ENCODE results near the gene KRT39. TPM values are rescaled to one million over a fixed set of nuclear protein-coding genes. Genes with fewer than 3 reads are reported as not detected.

KRT39 gene
- total and polyA plus RNA-seq, 2 experiments from 2014 or later = not detected

GRCh38 chr17:41013606-41014005 is 46.9 kb upstream of the KRT39 start:
- TF ChIP-seq CTCF (conservative IDR thresholded peaks at IDR 0.05; ENCODE audit: low read depth in 2 of 2) (no peak), ZNF462 (CRISPR knock-in tag; IDR thresholded peaks at IDR 0.05) (no peak), JUNB (IDR thresholded peaks at IDR 0.05; ENCODE audit: unreplicated experiment) (no peak), EZH2phosphoT487 (IDR thresholded peaks at IDR 0.05; ENCODE audit: unreplicated experiment) (no peak), STAT1 (IDR thresholded peaks at IDR 0.05; ENCODE audit: unreplicated experiment) (no peak), EZH2 (IDR thresholded peaks at IDR 0.05; ENCODE audit: low read depth, unreplicated experiment) (no peak), REST (IDR thresholded peaks at IDR 0.05; ENCODE audit: unreplicated experiment) (no peak), ETS1 (IDR thresholded peaks at IDR 0.05) (no peak), NANOG (IDR thresholded peaks at IDR 0.05; ENCODE audit: borderline replicate concordance) (no peak), POLR2AphosphoS5 (IDR thresholded peaks at IDR 0.05; ENCODE audit: low read depth) (no peak), CREB1 (CRISPR knock-in tag; IDR thresholded peaks at IDR 0.05; ENCODE audit: low read depth) (no peak), ZNF114 (CRISPR knock-in tag; IDR thresholded peaks at IDR 0.05) (no peak), ZNF331 (CRISPR knock-in tag; IDR thresholded peaks at IDR 0.05; ENCODE audit: low read depth) (no peak)
- Histone ChIP-seq H3K9me2 (ENCODE audit: insufficient read depth) (no peaks in the 10 kb centered on the region; the same call in 1 of the 2 replicates), H2AFZ (no peak overlapping the region), H3K27ac (ENCODE audit: low read depth) (no peak overlapping the region), H3K27me3 (ENCODE audit: insufficient read depth) (no peaks in the 10 kb centered on the region), H3K79me2 (replicated peaks; ENCODE audit: insufficient read depth) (no peaks in the 10 kb centered on the region), H4K20me1 (replicated peaks; ENCODE audit: insufficient read depth) (no peaks in the 10 kb centered on the region), H3K4me1 (ENCODE audit: insufficient read depth) (peaks cover 13% of the 10 kb centered on the region), H3K36me3 (ENCODE audit: insufficient read depth) (no peaks in the 10 kb centered on the region), H3K4me2 (no peak overlapping the region), H3K4me3 (no peak overlapping the region), H3F3A (replicated peaks; ENCODE audit: low read depth) (no peaks in the 10 kb centered on the region)
- H3K9me3 Mint-ChIP-seq = no peaks in the 10 kb centered on the region
- H3K36me3 Mint-ChIP-seq (ENCODE audit: low read depth) = no peaks in the 10 kb centered on the region
- H3K27me3 Mint-ChIP-seq (ENCODE audit: insufficient read depth, low read depth, poor library complexity) = peaks cover under 1% of the 10 kb centered on the region
- H3K27ac Mint-ChIP-seq = no peak overlapping the region
- ATAC-seq = no peak
- no peak for DNase-seq (ENCODE audit: low spot score)
- H3K4me3 Mint-ChIP-seq = no peak overlapping the region
- H3K4me1 Mint-ChIP-seq = peaks cover 10% of the 10 kb centered on the region; the same call in 2 of the 3 replicates

All from GM23338 (cell line).